Loucy (cell line): ENCODE results near the gene ADGRD1.

Experiments
- CTCF ChIP-seq: fragments of 200-600 bp; sonication (generic); conservative IDR thresholded peaks from 2 replicates; pipeline ENCODE4 v1.5.1; 2014; ENCODE audit warnings: mild to moderate bottlenecking, antibody characterized with exemption, low read length
- EZH2phosphoT487 ChIP-seq: fragments of 200-600 bp; IDR thresholded peaks from 2 replicates; pipeline ENCODE4 v1.6.1; 2018; ENCODE audit warnings: antibody characterized with exemption, mild to moderate bottlenecking, moderate library complexity, borderline replicate concordance

GRCh38 chr12:131044760-131045381, 91.2 kb downstream of the ADGRD1 start:
- TF ChIP-seq CTCF (no peak), EZH2phosphoT487 (no peak)
